ENCODE results near the gene SAMD4B. TPM values are rescaled to one million over a fixed set of nuclear protein-coding genes. Genes with fewer than 3 reads are reported as not detected.

SAMD4B gene
- total RNA-seq, 1 experiment from 2014 or later = 135 TPM

- Histone ChIP-seq H3K23ac (ENCODE audit: insufficient read length, low read depth, low read length) (no peak overlapping the region), H2BK15ac (ENCODE audit: low read depth, low read length) (no peak overlapping the region; the same call in 1 of the 2 replicates), H2BK5ac (ENCODE audit: insufficient read length, low read length) (no peak overlapping the region), H2BK12ac (ENCODE audit: insufficient read length, low read depth, low read length) (no peak overlapping the region), H3K9ac (ENCODE audit: extremely low read depth, insufficient read length, low read length) (no peak overlapping the region), H2BK120ac (ENCODE audit: low read depth, low read length, poor library complexity, severe bottlenecking) (no peak overlapping the region), H3K79me1 (ENCODE audit: insufficient read depth, low read depth, low read length, poor library complexity, severe bottlenecking) (no peaks in the 10 kb centered on the region), H3K23me2 (ENCODE audit: insufficient read length, low read depth, low read length, poor library complexity, severe bottlenecking) (no peaks in the 10 kb centered on the region), H3K9me3 (ENCODE audit: control insufficient read depth, low read depth, low read length) (no peaks in the 10 kb centered on the region), H4K20me1 (ENCODE audit: control insufficient read depth, insufficient read depth, insufficient read length) (no peaks in the 10 kb centered on the region), H3K4me1 (ENCODE audit: insufficient read depth, low read length) (0 out of 2 replicates have a peak, but pooled peaks cover 3% of the 10 kb centered on the region), H3K4ac (ENCODE audit: low read depth, low read length) (no peak overlapping the region), H2BK20ac (ENCODE audit: low read depth, low read length, poor library complexity, severe bottlenecking) (no peak overlapping the region), H3K14ac (ENCODE audit: insufficient read depth, low read length) (no peak overlapping the region), H2AK5ac (ENCODE audit: insufficient read length, low read length) (no peak overlapping the region), H3K27ac (ENCODE audit: insufficient read length, low read depth, low read length) (no peak overlapping the region), H4K8ac (replicated peaks; ENCODE audit: insufficient read length, low read depth, low read length) (no peak overlapping the region), H2AFZ (ENCODE audit: low read length) (no peak overlapping the region), H4K5ac (ENCODE audit: insufficient read length, low read depth, low read length) (no peak overlapping the region), H3K4me2 (ENCODE audit: insufficient read depth, insufficient read length, low read length) (no peak overlapping the region), H3K27me3 (ENCODE audit: insufficient read depth, low read length) (no peaks in the 10 kb centered on the region), H3T11ph (ENCODE audit: low read length) (no peak overlapping the region), H3K18ac (ENCODE audit: insufficient read length, low read depth, low read length) (no peak overlapping the region), H3K79me2 (ENCODE audit: insufficient read depth, low read length) (no peaks in the 10 kb centered on the region), H4K91ac (ENCODE audit: insufficient read length, low read depth, low read length) (no peak overlapping the region), H3K56ac (ENCODE audit: insufficient read length, low read depth, low read length) (no peak overlapping the region)
- H3K4me1 Mint-ChIP-seq = peaks cover 19 to 20% of the 10 kb centered on the region in 2 experiments
- no peaks in the 10 kb centered on the region for H3K27me3 Mint-ChIP-seq (ENCODE audit: low read depth)
- no peaks in the 10 kb centered on the region for H3K9me3 Mint-ChIP-seq
- no peak overlapping the region for H3K27ac Mint-ChIP-seq
- H3K4me3 Mint-ChIP-seq = no peak overlapping the region
- DNase-seq = no peak
- no peak for TF ChIP-seq CTCF (conservative IDR thresholded peaks at IDR 0.05)
- WGBS (ENCODE audit: extremely low coverage, insufficient read length, low lambda C conversion rate) = no CpG with 5 or more reads among the region's 35 CpGs
- H3K36me3 Mint-ChIP-seq (ENCODE audit: insufficient read depth in 1 of 3, low read depth in 3 of 3) = peaks cover 30 to 72% (median 60%) of the 10 kb centered on the region in 3 experiments
Measured at GRCh38 chr19:39423258-39424086, 81.3 kb downstream of the SAMD4B start.
